Suprapubic skin (tissue), 3 donors: ENCODE measurements around the gene TVP23C.
"Not testable (repeated sequence)": the region's sequence is repeated elsewhere in the genome, so short reads cannot be mapped to it uniquely, and the experiment has no call there.

Source experiments
- EP300 ChIP-seq: sonication (generic); formaldehyde crosslinking; IDR thresholded peaks from one replicate; pipeline ENCODE4 v1.6.1; 2017; ENCODE audit warnings: antibody characterized with exemption
- TF ChIP-seq, protein P1 (sequence below), 2 donors: fragments of 200-600 bp in 1 of 2; fragments of 450-650 bp in 1 of 2; sonication (generic) in 1 of 2; IDR thresholded peaks; one replicate each; pipeline ENCODE4 v1.5.1; 2016 to 2019; ENCODE audit warnings: antibody characterized with exemption in 2 of 2, mild to moderate bottlenecking in 1 of 2, moderate library complexity in 1 of 2

GRCh38 chr17:15563375-15563857 lies at the start of gene TVP23C:
- TF ChIP-seq, protein P1, sequence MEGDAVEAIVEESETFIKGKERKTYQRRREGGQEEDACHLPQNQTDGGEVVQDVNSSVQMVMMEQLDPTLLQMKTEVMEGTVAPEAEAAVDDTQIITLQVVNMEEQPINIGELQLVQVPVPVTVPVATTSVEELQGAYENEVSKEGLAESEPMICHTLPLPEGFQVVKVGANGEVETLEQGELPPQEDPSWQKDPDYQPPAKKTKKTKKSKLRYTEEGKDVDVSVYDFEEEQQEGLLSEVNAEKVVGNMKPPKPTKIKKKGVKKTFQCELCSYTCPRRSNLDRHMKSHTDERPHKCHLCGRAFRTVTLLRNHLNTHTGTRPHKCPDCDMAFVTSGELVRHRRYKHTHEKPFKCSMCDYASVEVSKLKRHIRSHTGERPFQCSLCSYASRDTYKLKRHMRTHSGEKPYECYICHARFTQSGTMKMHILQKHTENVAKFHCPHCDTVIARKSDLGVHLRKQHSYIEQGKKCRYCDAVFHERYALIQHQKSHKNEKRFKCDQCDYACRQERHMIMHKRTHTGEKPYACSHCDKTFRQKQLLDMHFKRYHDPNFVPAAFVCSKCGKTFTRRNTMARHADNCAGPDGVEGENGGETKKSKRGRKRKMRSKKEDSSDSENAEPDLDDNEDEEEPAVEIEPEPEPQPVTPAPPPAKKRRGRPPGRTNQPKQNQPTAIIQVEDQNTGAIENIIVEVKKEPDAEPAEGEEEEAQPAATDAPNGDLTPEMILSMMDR (IDR thresholded peaks at IDR 0.05), result not testable (repeated sequence)
- not testable (repeated sequence) for TF ChIP-seq EP300
